ENCODE results near the gene PHC1. TPM values are rescaled to one million over a fixed set of nuclear protein-coding genes. Genes with fewer than 3 reads are reported as not detected.

The PHC1 gene
- total RNA-seq, 1 experiment from 2014 or later = 568 TPM

- Histone ChIP-seq H3K18ac (ENCODE audit: insufficient read length, low read depth, low read length) (no peak overlapping the region), H3K23me2 (ENCODE audit: insufficient read length, low read depth, low read length, poor library complexity, severe bottlenecking) (no peaks in the 10 kb centered on the region), H3K79me1 (ENCODE audit: insufficient read depth, low read depth, low read length, poor library complexity, severe bottlenecking) (no peaks in the 10 kb centered on the region), H3K56ac (ENCODE audit: insufficient read length, low read depth, low read length) (no peak overlapping the region), H2BK20ac (ENCODE audit: low read depth, low read length, poor library complexity, severe bottlenecking) (no peak overlapping the region), H4K20me1 (ENCODE audit: control insufficient read depth, insufficient read depth, insufficient read length) (no peaks in the 10 kb centered on the region), H3K27me3 (ENCODE audit: insufficient read depth, low read length) (no peaks in the 10 kb centered on the region), H3T11ph (ENCODE audit: low read length) (no peak overlapping the region), H3K9me3 (ENCODE audit: control insufficient read depth, low read depth, low read length) (no peaks in the 10 kb centered on the region), H4K8ac (replicated peaks; ENCODE audit: insufficient read length, low read depth, low read length) (no peak overlapping the region), H2AK5ac (ENCODE audit: insufficient read length, low read length) (no peak overlapping the region), H2BK5ac (ENCODE audit: insufficient read length, low read length) (no peak overlapping the region), H4K91ac (ENCODE audit: insufficient read length, low read depth, low read length) (no peak overlapping the region), H3K14ac (ENCODE audit: insufficient read depth, low read length) (no peak overlapping the region), H3K4me2 (ENCODE audit: insufficient read depth, insufficient read length, low read length) (no peak overlapping the region), H2BK12ac (ENCODE audit: insufficient read length, low read depth, low read length) (no peak overlapping the region), H3K4me1 (ENCODE audit: insufficient read depth, low read length) (peaks cover 3% of the 10 kb centered on the region; the same call in 1 of the 2 replicates), H3K4ac (ENCODE audit: low read depth, low read length) (no peak overlapping the region), H2BK120ac (ENCODE audit: low read depth, low read length, poor library complexity, severe bottlenecking) (no peak overlapping the region), H3K27ac (ENCODE audit: insufficient read length, low read depth, low read length) (no peak overlapping the region), H4K5ac (ENCODE audit: insufficient read length, low read depth, low read length) (no peak overlapping the region), H3K79me2 (ENCODE audit: insufficient read depth, low read length) (no peaks in the 10 kb centered on the region), H2BK15ac (ENCODE audit: low read depth, low read length) (no peak overlapping the region), H3K9ac (ENCODE audit: extremely low read depth, insufficient read length, low read length) (no peak overlapping the region), H2AFZ (ENCODE audit: low read length) (no peak overlapping the region), H3K23ac (ENCODE audit: insufficient read length, low read depth, low read length) (no peak overlapping the region)
- no CpG with 5 or more reads among the region's 4 CpGs for WGBS (ENCODE audit: extremely low coverage, insufficient read length, low lambda C conversion rate)
- Mint-ChIP-seq H3K36me3 (ENCODE audit: insufficient read depth in 1 of 3, low read depth in 3 of 3) (peaks cover 5 to 13% (median 8%) of the 10 kb centered on the region in 3 experiments), H3K4me1 (peaks cover 8% of the 10 kb centered on the region in 2 experiments), H3K27ac (no peak overlapping the region), H3K4me3 (no peak overlapping the region), H3K27me3 (ENCODE audit: low read depth) (no peaks in the 10 kb centered on the region; the same call in 1 of the 2 replicates), H3K9me3 (peaks cover 6 to 8% of the 10 kb centered on the region in 2 experiments; a peak in 4 of 5 replicates)
- no peak for DNase-seq
- no peak for TF ChIP-seq CTCF (conservative IDR thresholded peaks at IDR 0.05)
Measured at GRCh38 chr12:8887285-8887715, 27.0 kb upstream of the PHC1 start.

All from H9 (cell line).